GM12878 (cell line): ENCODE data around the gene DDX23.

ENCODE experiments used
- CREB1 ChIP-seq: IDR thresholded peaks from 2 replicates; pipeline ENCODE4 v1.6.1; 2012; ENCODE audit warnings: low read depth, mild to moderate bottlenecking, inconsistent platforms
- MYC ChIP-seq: IDR thresholded peaks from 2 replicates; pipeline ENCODE4 v1.6.1; 2011; ENCODE audit warnings: mild to moderate bottlenecking, low read length, moderate library complexity, inconsistent platforms; ENCODE audit not compliant: insufficient read depth, insufficient replicate concordance, insufficient read length, severe bottlenecking
- TF ChIP-seq, protein P1 (sequence below), 3 experiments: IDR thresholded peaks in 2 of 3; conservative IDR thresholded peaks in 1 of 3; 2 replicates each; pipeline ENCODE4 v1.5.1; 2011; ENCODE audit warnings: low read depth in 3 of 3, low read length in 3 of 3, mild to moderate bottlenecking in 3 of 3, control low read depth in 2 of 3, moderate library complexity in 2 of 3, inconsistent platforms in 1 of 3, mixed read lengths in 1 of 3; ENCODE audit not compliant: control insufficient read depth in 2 of 3, insufficient read depth in 1 of 3; ENCODE audit errors: extremely low read depth in 1 of 3

DNA sequence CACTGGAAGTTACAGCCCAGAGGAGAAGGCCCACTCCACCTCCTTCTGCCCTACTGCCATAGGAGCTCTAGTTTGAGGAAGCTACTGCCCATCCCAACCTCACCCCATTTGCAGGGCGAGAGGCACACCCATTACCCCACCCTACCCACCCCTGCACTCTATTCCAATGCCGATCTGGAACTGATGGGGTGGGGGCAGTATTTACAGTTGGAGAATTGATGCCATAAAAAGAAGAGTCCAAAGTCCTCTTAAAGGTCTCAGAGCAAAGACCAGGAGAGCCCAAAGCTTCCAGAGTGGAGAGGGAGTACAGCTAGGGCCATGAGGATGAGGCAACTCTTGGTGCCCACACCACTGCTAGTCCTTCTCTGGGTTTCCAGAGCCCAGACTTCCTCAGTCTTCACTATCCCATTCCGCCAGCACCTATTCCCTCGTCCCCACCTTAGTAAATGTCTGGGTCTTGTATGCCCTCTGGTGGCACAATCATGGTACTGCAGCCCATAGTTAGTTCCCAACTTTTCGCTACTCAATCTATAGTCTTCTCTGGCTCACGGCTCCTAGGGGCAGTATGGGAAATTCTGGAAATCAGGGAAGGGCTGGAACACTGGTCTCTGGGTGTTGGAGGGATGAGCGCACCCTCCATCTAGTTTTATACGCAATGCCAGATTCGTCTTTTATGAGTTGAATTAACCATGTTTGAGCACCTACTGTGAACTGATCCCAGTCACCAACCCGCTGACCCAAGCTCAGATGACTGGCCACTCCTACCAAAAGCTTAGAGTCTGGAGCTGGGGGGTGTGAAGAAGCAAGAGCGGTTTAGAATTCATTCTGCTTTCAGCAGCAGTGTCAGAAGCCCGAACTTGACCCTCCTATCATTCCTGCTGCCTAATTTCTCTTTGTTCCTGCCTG lies 56.2 kb downstream of the DDX23 start:
- TF ChIP-seq CREB1 (no peak), MYC (no peak)
- TF ChIP-seq, protein P1, sequence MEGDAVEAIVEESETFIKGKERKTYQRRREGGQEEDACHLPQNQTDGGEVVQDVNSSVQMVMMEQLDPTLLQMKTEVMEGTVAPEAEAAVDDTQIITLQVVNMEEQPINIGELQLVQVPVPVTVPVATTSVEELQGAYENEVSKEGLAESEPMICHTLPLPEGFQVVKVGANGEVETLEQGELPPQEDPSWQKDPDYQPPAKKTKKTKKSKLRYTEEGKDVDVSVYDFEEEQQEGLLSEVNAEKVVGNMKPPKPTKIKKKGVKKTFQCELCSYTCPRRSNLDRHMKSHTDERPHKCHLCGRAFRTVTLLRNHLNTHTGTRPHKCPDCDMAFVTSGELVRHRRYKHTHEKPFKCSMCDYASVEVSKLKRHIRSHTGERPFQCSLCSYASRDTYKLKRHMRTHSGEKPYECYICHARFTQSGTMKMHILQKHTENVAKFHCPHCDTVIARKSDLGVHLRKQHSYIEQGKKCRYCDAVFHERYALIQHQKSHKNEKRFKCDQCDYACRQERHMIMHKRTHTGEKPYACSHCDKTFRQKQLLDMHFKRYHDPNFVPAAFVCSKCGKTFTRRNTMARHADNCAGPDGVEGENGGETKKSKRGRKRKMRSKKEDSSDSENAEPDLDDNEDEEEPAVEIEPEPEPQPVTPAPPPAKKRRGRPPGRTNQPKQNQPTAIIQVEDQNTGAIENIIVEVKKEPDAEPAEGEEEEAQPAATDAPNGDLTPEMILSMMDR (IDR thresholded peaks at IDR 0.05 in 2 of 3, conservative IDR thresholded peaks at IDR 0.05 in 1 of 3; ENCODE audit: control insufficient read depth in 2 of 3, extremely low read depth in 1 of 3, insufficient read depth in 1 of 3, low read depth in 3 of 3, low read length in 3 of 3): peak; percentile 93 to 95 (median 95)
